GM20000 (cell line): ENCODE results near the gene PRDM16.

ENCODE experiments used
- DNase-seq: peaks from one replicate; pipeline ENCODE4 v3.0.0; 2012; ENCODE audit warnings: low spot score
- TF ChIP-seq, protein P1 (sequence below): IDR thresholded peaks from 2 replicates; pipeline ENCODE4 v1.5.1; 2012; ENCODE audit warnings: mild to moderate bottlenecking, control low read depth; ENCODE audit errors: extremely low read depth, missing control alignments

Gene PRDM16

DNA sequence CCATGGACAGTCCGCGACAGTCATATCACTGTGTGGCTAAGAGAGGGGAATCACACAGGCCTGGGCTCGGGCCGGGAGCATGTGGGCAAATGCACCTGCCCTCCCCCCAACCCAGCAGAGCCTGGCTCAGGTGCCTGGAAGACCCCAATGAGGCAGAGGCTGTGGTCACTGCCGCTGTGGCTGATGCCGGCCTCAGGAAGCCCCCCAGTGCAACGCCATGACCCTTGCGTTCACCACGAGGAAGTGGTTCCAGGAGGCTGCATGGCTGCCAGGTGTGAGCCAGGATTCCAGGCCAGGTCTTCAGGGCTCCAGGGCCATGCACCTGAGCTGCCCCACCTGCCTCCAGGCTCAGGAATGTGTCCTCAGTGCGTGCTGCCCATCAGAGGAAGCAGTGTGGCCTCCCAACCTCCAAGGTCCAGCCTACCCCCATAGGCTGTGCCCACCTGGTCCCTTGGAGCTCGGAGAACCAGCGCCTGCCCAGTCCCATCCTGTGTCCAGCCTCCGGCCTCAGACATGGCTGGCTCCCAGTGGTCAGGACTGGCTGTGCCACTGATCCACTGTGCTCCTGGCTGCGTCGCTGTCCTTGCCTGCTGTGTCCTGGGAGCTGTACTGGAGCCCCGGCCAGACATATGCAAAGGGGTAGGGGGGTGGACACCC is 393.5 kb downstream of the PRDM16 start:
- TF ChIP-seq, protein P1, sequence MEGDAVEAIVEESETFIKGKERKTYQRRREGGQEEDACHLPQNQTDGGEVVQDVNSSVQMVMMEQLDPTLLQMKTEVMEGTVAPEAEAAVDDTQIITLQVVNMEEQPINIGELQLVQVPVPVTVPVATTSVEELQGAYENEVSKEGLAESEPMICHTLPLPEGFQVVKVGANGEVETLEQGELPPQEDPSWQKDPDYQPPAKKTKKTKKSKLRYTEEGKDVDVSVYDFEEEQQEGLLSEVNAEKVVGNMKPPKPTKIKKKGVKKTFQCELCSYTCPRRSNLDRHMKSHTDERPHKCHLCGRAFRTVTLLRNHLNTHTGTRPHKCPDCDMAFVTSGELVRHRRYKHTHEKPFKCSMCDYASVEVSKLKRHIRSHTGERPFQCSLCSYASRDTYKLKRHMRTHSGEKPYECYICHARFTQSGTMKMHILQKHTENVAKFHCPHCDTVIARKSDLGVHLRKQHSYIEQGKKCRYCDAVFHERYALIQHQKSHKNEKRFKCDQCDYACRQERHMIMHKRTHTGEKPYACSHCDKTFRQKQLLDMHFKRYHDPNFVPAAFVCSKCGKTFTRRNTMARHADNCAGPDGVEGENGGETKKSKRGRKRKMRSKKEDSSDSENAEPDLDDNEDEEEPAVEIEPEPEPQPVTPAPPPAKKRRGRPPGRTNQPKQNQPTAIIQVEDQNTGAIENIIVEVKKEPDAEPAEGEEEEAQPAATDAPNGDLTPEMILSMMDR: no peak
- no peak for DNase-seq

DNA sequence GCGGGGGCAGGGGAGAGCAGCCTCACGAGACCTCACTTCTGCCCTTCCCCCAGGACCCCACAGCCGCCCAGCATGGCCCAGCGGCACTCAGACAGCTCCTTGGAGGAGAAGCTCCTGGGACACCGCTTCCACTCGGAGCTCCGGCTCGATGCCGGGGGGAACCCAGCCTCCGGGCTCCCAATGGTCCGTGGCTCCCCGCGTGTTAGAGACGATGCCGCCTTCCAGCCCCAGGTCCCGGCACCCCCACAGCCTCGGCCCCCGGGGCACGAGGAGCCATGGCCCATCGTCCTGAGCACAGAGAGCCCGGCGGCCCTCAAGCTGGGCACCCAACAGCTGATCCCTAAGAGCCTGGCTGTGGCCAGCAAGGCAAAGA is 394.0 kb downstream of the PRDM16 start:
- TF ChIP-seq, protein P1: no peak
- no peak for DNase-seq

DNA sequence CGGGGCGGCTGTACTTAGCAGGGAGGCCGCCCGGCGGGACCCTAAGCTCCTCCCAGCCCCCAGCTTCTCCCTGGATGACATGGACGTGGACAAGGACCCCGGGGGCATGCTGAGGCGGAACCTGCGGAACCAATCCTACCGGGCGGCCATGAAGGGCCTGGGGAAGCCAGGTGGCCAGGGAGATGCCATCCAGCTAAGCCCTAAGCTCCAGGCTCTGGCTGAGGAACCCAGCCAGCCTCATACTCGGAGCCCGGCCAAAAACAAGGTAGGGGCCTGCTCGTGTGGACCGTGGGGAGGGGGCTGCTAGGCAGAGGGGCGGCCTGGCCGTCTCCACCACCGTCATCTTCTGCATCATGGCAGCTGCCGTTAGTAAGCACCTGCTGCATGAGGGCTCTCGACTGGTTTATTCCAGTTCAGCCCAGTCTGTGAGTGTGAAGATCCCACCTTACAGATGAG is 394.4 kb downstream of the PRDM16 start:
- no peak for DNase-seq
- TF ChIP-seq, protein P1: no peak

DNA sequence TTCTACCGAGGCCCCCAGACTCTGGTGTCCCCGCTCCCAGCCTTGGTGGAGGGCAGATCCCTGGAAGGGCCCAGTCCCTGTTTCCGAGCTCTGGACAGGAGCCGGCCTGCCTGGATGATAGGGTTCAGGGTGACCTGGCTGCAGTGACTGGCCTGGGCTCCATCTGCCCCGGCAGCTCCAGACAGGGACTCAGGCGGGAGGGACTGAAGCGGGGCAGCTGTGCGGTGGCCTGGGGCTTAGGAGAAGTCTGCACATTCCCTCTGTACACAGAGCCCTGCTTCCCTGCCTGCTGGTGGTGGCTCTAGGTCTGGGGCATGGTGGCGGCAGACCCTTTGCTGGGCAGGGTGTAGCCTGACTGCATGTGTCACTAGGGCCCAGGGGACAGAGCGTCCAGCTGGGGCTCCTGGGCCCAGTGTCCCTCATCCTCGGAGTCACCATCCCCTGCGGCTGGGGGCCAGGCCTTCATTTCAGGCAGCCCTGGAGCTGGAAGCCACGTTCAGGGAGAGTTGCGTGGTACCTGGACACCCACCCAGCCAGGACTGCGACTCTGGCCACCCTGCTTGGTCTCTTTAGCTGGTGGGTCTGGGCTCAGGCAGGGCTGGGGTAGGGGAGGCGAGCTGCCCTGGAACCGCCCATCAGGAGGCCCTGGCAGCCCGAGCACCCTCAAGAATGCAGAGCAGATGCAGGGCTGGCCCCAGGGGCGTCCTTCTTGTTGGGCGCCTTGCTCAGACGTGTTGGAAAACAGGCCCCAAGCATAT is 395.1 kb downstream of the PRDM16 start:
- DNase-seq: no peak
- TF ChIP-seq, protein P1: no peak

DNA sequence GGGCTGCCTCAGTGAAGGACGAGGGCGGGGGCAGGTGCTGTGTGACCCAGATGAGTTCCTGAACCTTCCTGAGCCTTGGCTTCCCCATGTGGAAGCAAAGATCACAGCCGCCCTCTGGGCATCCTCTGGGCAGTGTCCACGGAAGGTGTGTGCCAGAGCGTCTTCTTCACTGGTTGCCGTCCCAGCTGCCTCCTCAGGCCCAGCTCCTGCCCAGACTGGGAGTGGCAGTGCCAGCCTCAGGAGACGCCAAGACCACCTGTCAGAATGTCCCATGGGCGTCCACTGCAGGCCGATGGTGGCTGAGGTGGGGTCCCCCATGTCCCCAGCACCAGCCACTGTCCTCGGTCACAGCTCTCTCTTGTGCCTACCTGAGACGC is 395.6 kb downstream of the PRDM16 start:
- TF ChIP-seq, protein P1: no peak
- DNase-seq: no peak

DNA sequence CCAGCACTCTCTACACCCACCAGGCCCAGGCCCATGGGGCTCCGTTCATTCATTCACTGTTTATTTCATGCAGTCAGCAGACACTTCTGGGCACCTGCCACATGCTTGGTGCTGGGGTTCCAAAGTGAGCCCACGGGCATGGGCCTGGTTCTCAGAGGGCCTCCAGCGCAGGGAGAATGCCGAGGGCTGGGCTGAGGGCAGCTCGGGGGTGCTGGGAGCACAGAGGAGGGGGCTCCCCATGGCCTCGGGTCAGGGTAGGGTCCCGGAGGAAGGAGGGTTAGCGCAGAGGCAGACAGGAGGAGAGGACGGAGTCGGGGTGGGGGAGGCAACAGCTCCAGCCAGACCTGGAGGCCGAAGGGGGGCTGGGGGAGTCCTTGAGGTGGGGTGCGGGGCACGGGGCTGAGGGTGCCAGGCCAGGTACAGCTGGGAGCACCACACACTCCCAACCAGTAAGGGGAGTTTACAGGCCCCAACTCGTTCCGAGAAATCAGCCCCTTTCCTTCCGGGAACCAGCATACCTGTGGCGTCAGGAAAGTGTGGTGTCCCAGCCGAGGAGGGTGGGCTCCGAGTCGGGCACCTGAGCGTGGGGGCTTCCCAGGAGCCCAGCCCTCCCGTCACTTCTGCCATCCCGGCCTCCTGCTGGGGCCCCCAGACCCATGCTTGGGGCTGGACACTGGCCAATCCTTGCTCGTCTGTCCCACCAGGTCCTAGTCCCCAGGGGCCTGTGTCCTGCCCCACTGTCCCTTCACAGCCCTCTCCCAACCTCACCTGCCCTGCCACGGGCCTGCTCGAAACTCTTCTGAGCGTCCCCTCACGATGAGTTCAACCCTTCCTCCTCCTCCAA is 396.3 kb downstream of the PRDM16 start:
- DNase-seq: no peak
- TF ChIP-seq, protein P1: no peak

DNA sequence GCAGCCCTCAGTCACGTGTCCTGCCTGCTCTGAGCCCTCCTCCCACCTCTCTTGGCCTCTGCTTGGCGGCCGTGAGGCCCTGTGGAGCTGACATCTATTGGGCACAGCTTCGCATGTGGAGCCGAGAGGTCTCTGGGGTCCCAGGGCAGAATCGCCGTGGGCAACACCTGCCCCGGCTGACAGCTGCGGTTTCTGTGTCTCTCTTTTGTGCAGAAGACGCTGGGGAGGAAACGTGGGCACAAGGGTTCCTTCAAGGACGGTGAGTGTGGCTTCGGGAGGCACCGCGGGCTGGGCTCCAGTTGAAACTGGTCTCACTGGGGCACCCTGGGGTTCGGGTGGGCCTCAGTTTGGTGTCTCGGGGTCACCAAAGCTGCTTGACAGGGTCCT is 396.9 kb downstream of the PRDM16 start:
- TF ChIP-seq, protein P1: no peak
- DNase-seq: no peak
